OCI-LY7 (cell line): ENCODE results near the gene NDUFC2.

Source experiments
- CTCF ChIP-seq: fragments of 200-600 bp; sonication (generic); conservative IDR thresholded peaks from 2 replicates; pipeline ENCODE4 v1.5.1; 2014; ENCODE audit warnings: mild to moderate bottlenecking, antibody characterized with exemption, low read length, moderate library complexity, mixed read lengths
- EZH2phosphoT487 ChIP-seq: fragments of 200-600 bp; sonication (generic); IDR thresholded peaks from 2 replicates; pipeline ENCODE4 v1.6.1; 2018; ENCODE audit warnings: low read depth, borderline replicate concordance, mild to moderate bottlenecking, mixed run types, antibody characterized with exemption, low read length, moderate library complexity, mixed read lengths

- TF ChIP-seq CTCF (no peak), EZH2phosphoT487 (no peak)
Observed at GRCh38 chr11:78109081-78110015, 29.7 kb upstream of the NDUFC2 start.
